Smooth muscle cell (in vitro differentiated cells): ENCODE measurements around the gene GTF2F2. TPM values are rescaled to one million over a fixed set of nuclear protein-coding genes. Genes with fewer than 3 reads are reported as not detected.

ENCODE experiments used
- DNase-seq: peaks from one replicate; lab custom pipeline; 2025; ENCODE audit not compliant: unreplicated experiment; lab: John Stamatoyannopoulos, UW
- H2AFZ ChIP-seq: fragments of 200-600 bp; sonication (generic); 2 replicates; pipeline ENCODE4 v1.6.0; 2016; ENCODE audit warnings: antibody characterized with exemption, low read depth, mild to moderate bottlenecking
- H3F3A ChIP-seq: fragments of 200-600 bp; sonication (generic); 2 replicates; pipeline ENCODE4 v1.6.0; 2017; ENCODE audit warnings: antibody characterized with exemption, low read depth
- H3K27ac ChIP-seq: fragments of 200-600 bp; sonication (generic); 2 replicates; pipeline ENCODE4 v1.5.1; 2016; ENCODE audit warnings: low read depth, mild to moderate bottlenecking
- H3K27me3 ChIP-seq: fragments of 200-600 bp; sonication (generic); 2 replicates; pipeline ENCODE4 v1.6.1; 2016; ENCODE audit warnings: low read depth, mild to moderate bottlenecking
- H3K36me3 ChIP-seq: fragments of 200-600 bp; sonication (generic); 2 replicates; pipeline ENCODE4 v1.5.1; 2016; ENCODE audit warnings: low read depth
- H3K4me1 ChIP-seq: fragments of 200-600 bp; sonication (generic); 2 replicates; pipeline ENCODE4 v1.5.1; 2016; ENCODE audit warnings: low read depth
- H3K4me2 ChIP-seq: fragments of 200-600 bp; sonication (generic); 2 replicates; pipeline ENCODE4 v1.6.0; 2016; ENCODE audit warnings: mild to moderate bottlenecking
- H3K4me3 ChIP-seq: fragments of 200-600 bp; sonication (generic); 2 replicates; pipeline ENCODE4 v1.5.1; 2016; ENCODE audit warnings: mild to moderate bottlenecking
- H3K79me2 ChIP-seq: fragments of 200-600 bp; sonication (generic); 2 replicates; pipeline ENCODE4 v1.6.0; 2016; ENCODE audit warnings: low read depth, mild to moderate bottlenecking
- H3K9ac ChIP-seq: fragments of 200-600 bp; sonication (generic); 2 replicates; pipeline ENCODE4 v1.6.0; 2016; ENCODE audit warnings: low read depth
- H3K9me3 ChIP-seq: fragments of 200-600 bp; sonication (generic); replicated peaks from 2 replicates; pipeline ENCODE4 v1.5.1; 2016; ENCODE audit warnings: low read depth
- H4K20me1 ChIP-seq: fragments of 200-600 bp; sonication (generic); 2 replicates; pipeline ENCODE4 v1.6.0; 2016; ENCODE audit warnings: low read depth
- CTCF ChIP-seq: fragments of 200-600 bp; sonication (generic); IDR thresholded peaks from 2 replicates; pipeline ENCODE4 v1.5.1; 2017; ENCODE audit warnings: borderline replicate concordance, mild to moderate bottlenecking, antibody characterized with exemption; ENCODE audit not compliant: insufficient read depth, poor library complexity, severe bottlenecking
- WGBS: methylation state at CpG from one replicate; pipeline ENCODE4 v1.1.7; 2016; ENCODE audit warnings: low lambda C conversion rate; 5-methylcytosine and 5-hydroxymethylcytosine counted together
- polyA plus RNA-seq: library from polyadenylated mRNA; unstranded; fragments of >200 nt; fragmentation: Nextera tagmentation; extraction: Ambion mirVana; gene quantifications from 2 replicates; pipeline ENCODE4 v1.2.1, GENCODE V29; 2016
- total RNA-seq: library from RNA; depleted of rRNA; stranded (reverse); fragments of >200 nt; gene quantifications from 2 replicates; pipeline ENCODE4 v1.2.3, GENCODE V29; 2014

Gene GTF2F2
- total and polyA plus RNA-seq, 2 experiments from 2014 or later = 11.2 to 28.1 TPM

GRCh38 chr13:45280751-45281634 lies 160.7 kb downstream of the GTF2F2 start:
- Histone ChIP-seq H3K4me2 (no peak overlapping the region), H3K4me1 (no peaks in the 10 kb centered on the region), H3K27ac (no peak overlapping the region), H3K36me3 (no peaks in the 10 kb centered on the region), H3K79me2 (no peaks in the 10 kb centered on the region), H3F3A (no peaks in the 10 kb centered on the region), H3K9me3 (no peaks in the 10 kb centered on the region), H3K9ac (no peak overlapping the region), H4K20me1 (no peaks in the 10 kb centered on the region), H3K27me3 (no peaks in the 10 kb centered on the region), H2AFZ (no peak overlapping the region), H3K4me3 (no peak overlapping the region)
- TF ChIP-seq CTCF = peak; percentile 71
- WGBS = 61% methylated on average over 7 of the region's 7 CpGs
- DNase-seq = peak; percentile 4

GRCh38 chr13:45282994-45283393 lies 162.7 kb downstream of the GTF2F2 start:
- 94% methylated on average over 3 of the region's 3 CpGs for WGBS
- Histone ChIP-seq H3K9ac (no peak overlapping the region), H3K4me2 (no peak overlapping the region)

GRCh38 chr13:45289936-45290563 lies 169.7 kb downstream of the GTF2F2 start:
- WGBS = 97% methylated on average over 3 of the region's 3 CpGs
- Histone ChIP-seq H4K20me1 (no peaks in the 10 kb centered on the region), H3K36me3 (no peaks in the 10 kb centered on the region), H3F3A (no peaks in the 10 kb centered on the region), H2AFZ (no peak overlapping the region), H3K27ac (no peak overlapping the region), H3K4me1 (no peaks in the 10 kb centered on the region), H3K9ac (no peak overlapping the region), H3K27me3 (no peaks in the 10 kb centered on the region), H3K4me3 (no peak overlapping the region), H3K79me2 (no peaks in the 10 kb centered on the region), H3K4me2 (no peak overlapping the region), H3K9me3 (no peaks in the 10 kb centered on the region)
- DNase-seq = no peak
- no peak for TF ChIP-seq CTCF

More at GRCh38 chr13:45282994-45283393, 162.7 kb downstream of the GTF2F2 start:
- H3K4me1 ChIP-seq = no peaks in the 10 kb centered on the region
- no peaks in the 10 kb centered on the region for H3K36me3 ChIP-seq
- H2AFZ ChIP-seq = no peak overlapping the region
- no peaks in the 10 kb centered on the region for H4K20me1 ChIP-seq
- no peak overlapping the region for H3K4me3 ChIP-seq
- no peak overlapping the region for H3K27ac ChIP-seq
- no peaks in the 10 kb centered on the region for H3K9me3 ChIP-seq
- TF ChIP-seq CTCF = no peak
- no peaks in the 10 kb centered on the region for H3K79me2 ChIP-seq
- no peak for DNase-seq
- H3F3A ChIP-seq = no peaks in the 10 kb centered on the region
- no peaks in the 10 kb centered on the region for H3K27me3 ChIP-seq
